LNCAP (cell line): ENCODE results near the gene ADORA2A.

ENCODE experiments used
- CTCF ChIP-seq: fragments of 450-650 bp; IDR thresholded peaks from 2 replicates; pipeline ENCODE4 v1.5.1; 2017; ENCODE audit warnings: mild to moderate bottlenecking

The ADORA2A gene

GRCh38 chr22:24404561-24405275 is 22.7 kb upstream of the ADORA2A start:
- no peak for TF ChIP-seq CTCF

- TF ChIP-seq CTCF: no peak
Observed at GRCh38 chr22:24405631-24406321, 21.6 kb upstream of the ADORA2A start.

GRCh38 chr22:24406322-24407277 is 20.8 kb upstream of the ADORA2A start:
- no peak for TF ChIP-seq CTCF

GRCh38 chr22:24407278-24407665 is 20.1 kb upstream of the ADORA2A start:
- TF ChIP-seq CTCF: no peak

GRCh38 chr22:24407884-24408283 is 19.5 kb upstream of the ADORA2A start:
- no peak for TF ChIP-seq CTCF

- no peak for TF ChIP-seq CTCF
Observed at GRCh38 chr22:24408630-24409029, 18.8 kb upstream of the ADORA2A start.

GRCh38 chr22:24409707-24410106 is 17.7 kb upstream of the ADORA2A start:
- TF ChIP-seq CTCF: no peak
